Measurements from ENCODE around the gene GMCL1. TPM values are rescaled to one million over a fixed set of nuclear protein-coding genes. Genes with fewer than 3 reads are reported as not detected.

Gene GMCL1
- total RNA-seq, 1 donor, result 12.1 TPM

DNA sequence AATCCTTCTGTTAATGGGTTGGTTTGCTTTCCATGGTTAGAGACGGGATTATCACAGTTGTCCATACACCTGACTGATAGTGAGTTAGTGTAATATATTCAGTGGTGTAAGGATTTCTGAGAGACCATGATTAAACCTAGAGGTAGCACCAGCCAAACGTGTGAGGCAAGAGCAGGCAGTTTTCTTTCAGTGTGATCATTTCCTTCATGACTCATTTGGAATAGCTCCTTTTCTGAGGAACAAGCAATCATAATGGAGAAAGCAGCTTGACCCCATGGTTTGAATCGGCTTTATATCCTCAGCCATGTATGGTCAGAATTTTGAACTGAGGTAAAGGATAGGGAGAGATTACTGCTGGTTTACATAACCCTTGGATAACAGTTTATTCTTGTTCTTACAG lies 88.4 kb downstream of the GMCL1 start:
- DNase-seq (ENCODE audit: low read depth in 2 of 3, low spot score in 2 of 3), result no peak

DNA sequence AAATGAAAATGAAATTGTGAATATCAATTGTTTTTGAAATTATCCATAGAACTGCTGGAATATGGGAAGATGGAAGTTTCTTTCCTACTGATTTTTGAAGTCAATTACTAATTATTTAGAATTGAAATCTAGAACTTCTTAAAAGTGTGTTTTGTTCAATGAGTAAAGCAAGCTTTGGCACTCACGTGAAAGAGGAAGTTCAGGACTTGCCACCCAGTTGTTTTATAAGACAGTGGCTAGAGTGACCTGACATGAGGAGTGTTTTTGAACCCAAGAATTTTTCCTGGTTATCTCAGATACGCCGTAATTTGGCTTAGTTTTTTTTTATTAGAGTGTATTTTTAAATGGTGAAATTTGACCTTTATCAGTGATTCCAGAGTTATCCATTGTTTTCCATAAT lies 88.9 kb downstream of the GMCL1 start:
- DNase-seq (ENCODE audit: low read depth in 2 of 3, low spot score in 2 of 3), result peak in 1 of 3 donors; percentile 43

DNA sequence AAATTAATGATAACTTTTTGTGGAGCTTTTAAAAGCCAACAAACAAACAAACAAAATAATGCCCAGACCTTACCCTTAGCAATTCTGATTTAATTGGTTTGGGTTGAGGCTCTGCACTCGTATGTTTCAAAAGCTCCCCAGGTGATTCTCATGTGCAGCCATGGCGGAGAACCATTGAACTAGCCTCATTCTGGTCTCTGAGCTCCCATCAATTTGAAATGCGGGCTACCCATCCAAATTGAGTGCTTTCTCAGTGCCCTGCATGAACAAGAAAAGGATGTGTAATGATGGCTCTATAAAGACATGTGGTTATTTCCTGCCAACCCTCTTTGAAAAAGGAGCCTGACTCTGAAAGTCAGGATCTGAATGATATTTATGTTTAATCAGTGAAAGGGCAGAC lies 93.7 kb downstream of the GMCL1 start:
- DNase-seq (ENCODE audit: low read depth in 2 of 3, low spot score in 2 of 3), result no peak

DNA sequence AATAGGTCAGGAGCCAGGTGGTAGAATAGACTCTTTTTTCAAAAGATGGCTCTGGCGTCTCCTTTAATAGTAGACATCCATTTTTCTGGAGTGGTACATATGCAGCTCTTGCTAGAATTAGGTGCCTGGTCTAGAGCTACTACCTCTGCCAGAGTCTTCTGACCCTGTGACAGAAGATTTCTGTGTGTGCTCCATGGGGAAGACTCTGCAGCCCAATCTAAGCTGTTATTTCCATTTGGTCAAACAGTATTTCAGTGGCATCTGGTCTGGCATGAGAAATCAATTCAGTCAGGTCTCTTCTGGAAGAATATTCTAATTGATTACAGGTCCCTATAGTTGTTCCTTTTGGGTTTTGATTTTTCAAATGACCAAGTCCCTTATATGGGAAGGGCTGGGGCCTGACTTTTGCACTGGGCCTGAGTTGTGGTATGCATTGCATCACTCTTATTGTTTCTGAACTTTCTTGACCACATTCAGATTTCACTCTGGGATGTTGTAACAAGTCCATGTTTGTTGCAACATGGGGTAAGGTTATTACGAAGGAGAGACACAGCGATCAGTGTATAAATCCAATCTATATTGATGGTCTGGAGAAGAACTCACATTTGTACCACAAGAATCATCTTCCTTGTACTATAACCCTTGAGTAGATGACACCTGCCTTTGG lies 97.5 kb downstream of the GMCL1 start:
- DNase-seq (ENCODE audit: low read depth in 2 of 3, low spot score in 2 of 3), result no peak

Small RNA genes lying within 50 kb of the gene (small RNA-seq; reads per million reads assigned to genes)
- not detected for gene RPL23AP92

Other genes with a start within 250 kb of the GMCL1 start
- 17.2 TPM for gene AAK1, start 185.9 kb upstream of the GMCL1 start, total RNA-seq
- gene ANXA4, start 87.5 kb upstream of the GMCL1 start, total RNA-seq, result 26.1 TPM
- gene SNRNP27, start 64.3 kb downstream of the GMCL1 start, total RNA-seq, result 6.2 TPM
- 19.4 TPM for gene MXD1, start 85.4 kb downstream of the GMCL1 start, total RNA-seq
- gene ASPRV1, start 132.0 kb downstream of the GMCL1 start, total RNA-seq, result 1.1 TPM